GM18870 (cell line): ENCODE data around the gene DOK7.

Source experiments
- ATAC-seq: cut with Tn5 transposase; IDR thresholded peaks from one replicate; pipeline ENCODE4 v1.9.1; 2021; ENCODE audit warnings: moderate library complexity; ENCODE audit not compliant: unreplicated experiment

DOK7 gene

GRCh38 chr4:3461515-3462291, 1.4 kb upstream of the DOK7 start:
- ATAC-seq = no peak

DNA sequence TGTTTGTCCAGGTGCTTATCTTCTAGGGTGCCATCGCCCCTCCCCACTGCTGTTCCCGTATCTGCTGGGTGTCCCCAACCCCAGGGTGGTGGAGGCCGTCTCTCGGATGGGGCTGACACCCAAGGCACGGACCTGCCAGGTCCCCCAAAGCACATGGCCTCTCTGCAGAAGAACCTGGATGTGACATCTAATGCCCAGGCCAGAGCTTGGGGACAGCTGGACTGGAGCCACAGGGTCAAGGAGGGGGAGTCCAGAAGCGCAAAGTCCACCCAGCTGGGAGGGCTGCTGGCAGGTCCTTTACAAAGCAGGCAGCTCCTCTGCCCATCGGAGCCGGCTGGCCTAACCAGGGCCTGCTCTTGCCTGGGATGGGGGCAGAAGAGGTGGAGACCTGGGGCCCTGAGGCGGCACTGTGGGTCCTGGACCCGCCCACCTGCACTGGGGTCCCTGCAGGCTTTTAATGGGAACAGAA, 751 bp upstream of the DOK7 start:
- no peak for ATAC-seq

- no peak for ATAC-seq
Observed at GRCh38 chr4:3463556-3464348, 646 bp downstream of the DOK7 start.

GRCh38 chr4:3464349-3464905, 1.3 kb downstream of the DOK7 start:
- ATAC-seq = no peak

- ATAC-seq = no peak
Observed at GRCh38 chr4:3464911-3465697, 2.0 kb downstream of the DOK7 start.

GRCh38 chr4:3465698-3466671, 2.9 kb downstream of the DOK7 start:
- ATAC-seq = no peak

GRCh38 chr4:3466691-3467600, 3.8 kb downstream of the DOK7 start:
- no peak for ATAC-seq

DNA sequence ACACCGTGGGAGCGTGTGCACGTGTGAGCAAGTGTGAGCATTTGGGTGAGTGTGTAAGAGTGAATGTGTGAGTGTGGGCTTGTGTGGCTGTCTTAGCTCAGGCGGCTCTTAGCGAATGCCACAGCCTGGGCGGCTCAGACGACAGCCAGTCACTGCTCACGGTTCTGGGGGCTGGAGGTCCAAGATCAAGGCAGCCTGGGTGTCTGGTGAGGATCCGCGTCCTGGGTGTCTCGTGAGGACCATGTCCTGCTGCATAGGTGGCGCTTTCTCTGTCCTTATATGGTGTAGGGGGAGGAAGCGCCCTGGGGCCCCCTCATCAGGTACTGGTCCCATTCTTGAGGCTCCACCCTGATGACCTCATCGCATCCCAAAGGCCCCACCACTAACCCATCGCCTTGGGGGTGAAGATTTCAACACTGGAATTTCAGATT, 4.5 kb downstream of the DOK7 start:
- ATAC-seq = no peak

GRCh38 chr4:3468154-3468553, 5.0 kb downstream of the DOK7 start:
- ATAC-seq = no peak

DNA sequence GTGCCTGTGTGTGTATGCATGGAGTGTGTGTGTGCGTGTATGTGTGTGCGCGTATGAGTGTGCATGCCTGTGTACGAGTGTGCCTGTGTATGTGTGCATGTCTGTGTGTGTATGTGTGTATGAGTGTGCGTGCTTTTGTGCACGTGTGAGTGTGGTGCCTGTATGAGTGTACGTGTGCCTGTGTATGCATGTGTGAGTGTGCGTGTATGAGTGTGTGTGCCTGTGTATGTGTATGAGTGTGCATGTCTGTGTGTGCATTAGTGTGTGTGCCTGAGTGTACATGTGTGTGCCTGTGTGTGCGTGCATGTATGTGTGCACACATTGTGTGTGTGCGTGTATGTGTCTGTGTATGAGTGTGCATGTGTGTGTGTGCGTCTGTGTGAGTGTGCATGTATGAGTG, 5.7 kb downstream of the DOK7 start:
- no peak for ATAC-seq

- ATAC-seq = no peak
Observed at GRCh38 chr4:3469386-3470243, 6.5 kb downstream of the DOK7 start.

GRCh38 chr4:3470244-3471097, 7.4 kb downstream of the DOK7 start:
- no peak for ATAC-seq

GRCh38 chr4:3471098-3471760, 8.1 kb downstream of the DOK7 start:
- ATAC-seq = no peak

DNA sequence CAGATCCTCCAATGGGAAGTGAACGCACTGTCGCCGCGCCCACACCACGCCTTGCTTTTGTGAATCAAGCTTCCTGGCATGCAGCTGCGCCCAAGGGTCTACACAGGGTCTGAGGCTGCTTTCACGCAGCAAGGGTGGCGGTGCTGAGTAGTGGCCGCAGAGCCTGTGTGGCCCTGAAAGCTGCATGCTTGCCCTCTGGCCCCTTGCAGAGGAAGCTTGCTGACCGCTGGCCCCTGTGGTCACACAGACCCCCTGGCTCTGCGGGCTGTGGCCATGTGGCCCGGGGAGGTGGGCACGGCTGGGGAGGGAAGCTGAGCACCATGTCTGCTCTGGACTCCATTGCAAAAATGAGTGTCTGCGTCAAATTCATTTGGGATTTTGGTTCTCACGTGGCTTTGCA, 8.8 kb downstream of the DOK7 start:
- ATAC-seq = no peak

- no peak for ATAC-seq
Observed at GRCh38 chr4:3472411-3473141, 9.5 kb downstream of the DOK7 start.
